ENCODE measurements around the gene HBA2.
"Not testable (repeated sequence)": the region's sequence is repeated elsewhere in the genome, so short reads cannot be mapped to it uniquely, and the experiment has no call there.

GRCh38 chr16:153550-154216, 19.0 kb upstream of the HBA2 start:
- not testable (repeated sequence) for TF ChIP-seq POLR2A (IDR thresholded peaks at IDR 0.05); CTCF (IDR thresholded peaks at IDR 0.05); POLR2AphosphoS5 (IDR thresholded peaks at IDR 0.05; ENCODE audit: insufficient read depth in 1 of 2, low read depth in 1 of 2)

Data from vagina (tissue), 2 donors.